Stromal cell of bone marrow (primary cell): ENCODE data around the gene PUS10.
"Not testable (repeated sequence)": the region's sequence is repeated elsewhere in the genome, so short reads cannot be mapped to it uniquely, and the experiment has no call there.

ENCODE experiments used
- DNase-seq: peaks from one replicate; pipeline ENCODE4 v3.0.0-alpha.2; 2012; ENCODE audit warnings: low read depth

PUS10 gene

GRCh38 chr2:61017556-61018317 is at the start of gene PUS10, which contains the start of gene PEX13:
PUS10 (minus strand) TSS chr2:61018255; CDS start chr2:61011890, 6,365 bp downstream.
PEX13 (plus strand) TSS chr2:61017720; CDS start chr2:61017760, 40 bp downstream.
- peak; percentile 49 for DNase-seq

GRCh38 chr2:61065714-61066709 is 48.0 kb upstream of the PUS10 start, which contains the start of gene SANBR:
SANBR (plus strand) TSS chr2:61065871; CDS start chr2:61070351, 4,480 bp downstream.
- DNase-seq: peak; percentile 71

- DNase-seq: no peak
Observed at GRCh38 chr2:61059382-61059781, 41.3 kb upstream of the PUS10 start.

GRCh38 chr2:61057562-61057961 is 39.5 kb upstream of the PUS10 start:
- DNase-seq: no peak

GRCh38 chr2:61055557-61055956 is 37.5 kb upstream of the PUS10 start:
- DNase-seq: no peak

DNA sequence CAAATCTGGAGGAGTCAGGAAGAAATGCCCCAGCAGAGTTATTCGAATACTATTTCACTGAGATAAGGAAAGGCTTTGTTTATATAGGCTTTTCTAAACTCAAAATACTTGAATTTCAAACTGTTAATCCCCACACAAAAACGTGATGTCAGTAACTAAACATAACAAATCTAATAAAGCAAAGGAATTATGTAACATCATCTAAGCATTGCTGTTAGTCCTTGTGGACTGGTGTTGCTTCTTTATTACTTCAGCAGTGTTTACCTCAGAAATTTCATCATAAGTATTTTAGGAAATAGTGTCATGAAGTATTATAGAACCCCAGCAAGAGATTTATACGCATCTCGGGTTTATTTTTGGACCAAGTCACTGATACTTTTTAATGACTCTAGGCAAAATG is 27.9 kb upstream of the PUS10 start:
- no peak for DNase-seq

- no peak for DNase-seq
Observed at GRCh38 chr2:61045226-61045625, 27.2 kb upstream of the PUS10 start.

- DNase-seq: no peak
Observed at GRCh38 chr2:61044636-61045035, 26.6 kb upstream of the PUS10 start.

GRCh38 chr2:61042807-61043206 is 24.8 kb upstream of the PUS10 start:
- no peak for DNase-seq

GRCh38 chr2:61036643-61037042 is 18.6 kb upstream of the PUS10 start:
- DNase-seq: not testable (repeated sequence)

- DNase-seq: not testable (repeated sequence)
Observed at GRCh38 chr2:61034592-61034991, 16.5 kb upstream of the PUS10 start.

DNA sequence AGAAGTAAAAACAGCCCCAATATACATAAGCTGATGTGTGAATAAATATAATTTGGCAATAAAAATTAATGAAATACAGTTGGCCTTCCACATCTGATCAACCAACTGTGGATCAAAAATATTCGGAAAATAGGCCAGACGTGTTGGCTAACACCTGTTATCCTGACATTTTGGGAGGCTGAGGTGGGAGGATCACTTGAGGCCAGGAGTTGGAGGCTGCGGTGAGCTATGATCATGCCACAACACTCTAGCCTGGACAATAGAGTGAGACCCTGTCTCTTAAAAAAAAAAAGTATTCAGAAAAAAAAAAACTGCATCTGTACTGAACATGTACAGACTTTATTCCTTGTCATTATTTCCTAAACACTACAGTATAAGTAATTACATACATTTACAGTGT is 11.5 kb upstream of the PUS10 start:
- DNase-seq: no peak

DNA sequence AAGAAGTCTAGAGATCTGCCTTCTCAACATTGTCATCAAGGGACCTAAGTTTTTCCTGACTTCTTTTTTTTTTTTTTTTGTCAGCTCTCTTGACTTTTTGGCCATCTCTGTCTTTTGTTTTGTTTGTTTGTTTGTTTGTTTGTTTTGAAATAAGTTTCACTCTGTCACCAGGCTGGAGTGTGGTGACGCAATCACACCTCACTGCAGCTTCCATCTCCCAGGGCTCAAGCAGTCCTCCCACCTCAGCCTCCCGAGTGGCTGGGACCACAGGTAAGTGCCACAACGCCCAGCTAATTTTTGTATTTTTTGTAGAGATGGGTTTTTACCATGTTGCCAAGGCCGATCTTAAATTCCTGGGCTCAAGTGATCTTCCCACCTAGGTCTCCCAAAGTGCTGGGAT is 5.6 kb upstream of the PUS10 start:
- no peak for DNase-seq

DNA sequence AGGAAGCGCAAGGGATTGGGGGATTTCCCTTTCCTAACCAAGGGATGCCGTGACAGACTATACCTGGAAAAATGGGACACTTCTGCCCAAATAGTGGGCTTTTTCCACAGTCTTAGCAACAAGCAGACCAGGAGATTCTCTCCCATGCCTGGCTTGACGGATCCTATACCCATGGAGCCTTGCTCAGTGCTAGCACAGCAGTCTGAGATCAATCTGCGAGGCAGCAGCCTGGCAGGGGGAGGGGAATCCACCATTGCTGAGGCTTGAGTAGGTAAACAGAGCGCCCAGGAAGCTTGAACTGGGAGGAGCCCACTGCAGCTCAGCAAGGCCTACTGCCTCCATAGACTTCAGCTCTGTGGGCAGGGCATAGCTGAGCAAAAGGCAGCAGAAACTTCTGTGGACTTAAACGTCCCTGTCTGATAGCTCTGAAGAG is 3.2 kb upstream of the PUS10 start:
- no peak for DNase-seq

GRCh38 chr2:61018798-61019197 is 743 bp upstream of the PUS10 start:
- no peak for DNase-seq

GRCh38 chr2:61018318-61018755 is 282 bp upstream of the PUS10 start:
- no peak for DNase-seq

DNA sequence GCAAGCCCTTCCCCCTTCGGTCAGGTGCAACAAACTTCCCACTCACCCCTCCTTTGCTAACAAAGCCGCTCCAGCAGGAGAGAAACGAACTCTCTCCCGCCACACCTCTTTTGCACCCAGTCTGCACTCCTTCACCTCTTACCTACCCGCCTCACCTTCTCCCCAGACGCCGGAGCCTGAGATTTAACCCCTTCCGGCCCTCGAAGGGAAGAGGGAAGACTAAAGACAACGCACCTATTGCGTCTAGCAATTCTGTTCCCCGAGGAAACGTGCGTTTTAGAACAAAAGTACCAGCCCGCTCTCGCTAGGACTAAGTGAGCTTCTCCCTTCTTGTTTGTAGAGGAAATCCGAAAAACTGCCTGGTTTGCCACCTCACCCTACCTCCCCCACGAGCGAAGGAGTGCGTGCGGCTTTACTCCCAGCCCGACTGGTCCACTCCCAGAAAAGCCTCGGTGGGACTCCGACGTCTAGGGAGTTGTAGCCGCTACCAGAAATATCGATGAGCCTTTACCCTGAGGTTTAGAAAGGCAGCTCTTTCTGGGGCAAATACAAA is 976 bp downstream of the PUS10 start:
- peak; percentile 59 for DNase-seq

DNA sequence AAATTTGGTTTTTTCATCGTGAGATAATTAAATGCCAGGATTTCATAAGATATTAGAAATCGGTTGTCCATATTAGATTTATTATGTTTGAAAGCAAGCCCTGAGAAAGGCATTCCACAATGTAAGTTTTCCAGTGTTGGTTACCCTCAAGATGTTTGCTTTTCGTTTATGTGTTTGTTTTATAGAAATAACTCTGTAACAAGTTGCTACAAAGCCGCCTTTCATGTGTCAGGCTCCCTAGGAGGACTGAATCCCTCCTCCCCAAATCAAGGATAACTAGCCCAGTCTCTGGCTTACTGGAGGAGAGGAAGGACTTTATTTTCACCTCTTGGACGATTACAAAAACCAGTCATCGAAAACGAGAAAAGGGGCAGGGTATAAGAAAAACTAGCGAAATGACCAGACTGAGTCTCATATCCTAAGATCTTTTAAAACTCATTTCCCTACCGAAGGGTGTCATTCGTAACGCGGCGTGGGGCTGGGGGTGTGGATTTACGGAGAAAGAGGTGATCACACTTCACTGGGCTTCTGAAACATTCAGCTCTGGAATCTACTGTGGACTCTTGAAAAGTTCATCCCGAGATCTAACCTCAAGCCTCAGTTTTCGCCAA is 1.6 kb downstream of the PUS10 start:
- no peak for DNase-seq

DNA sequence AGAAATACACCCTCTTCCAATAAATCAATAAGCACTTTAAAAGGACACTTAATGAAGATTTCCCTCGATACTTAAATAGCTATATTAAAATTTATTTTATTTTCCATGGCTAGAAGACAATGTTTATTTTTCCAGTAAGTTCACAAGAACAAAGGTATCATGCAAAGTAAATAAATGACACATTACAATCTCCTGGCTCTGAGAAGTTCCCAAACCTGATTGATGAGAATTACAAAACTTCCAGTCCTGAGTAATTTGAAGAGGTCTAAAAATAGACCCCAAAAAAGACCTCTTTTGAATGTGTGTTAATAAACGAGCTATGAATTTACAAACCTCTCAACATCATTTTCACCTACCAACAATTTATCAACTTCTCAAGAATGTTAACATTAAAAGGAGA is 2.1 kb downstream of the PUS10 start:
- no peak for DNase-seq

GRCh38 chr2:61014763-61015162 is 3.3 kb downstream of the PUS10 start:
- no peak for DNase-seq

DNA sequence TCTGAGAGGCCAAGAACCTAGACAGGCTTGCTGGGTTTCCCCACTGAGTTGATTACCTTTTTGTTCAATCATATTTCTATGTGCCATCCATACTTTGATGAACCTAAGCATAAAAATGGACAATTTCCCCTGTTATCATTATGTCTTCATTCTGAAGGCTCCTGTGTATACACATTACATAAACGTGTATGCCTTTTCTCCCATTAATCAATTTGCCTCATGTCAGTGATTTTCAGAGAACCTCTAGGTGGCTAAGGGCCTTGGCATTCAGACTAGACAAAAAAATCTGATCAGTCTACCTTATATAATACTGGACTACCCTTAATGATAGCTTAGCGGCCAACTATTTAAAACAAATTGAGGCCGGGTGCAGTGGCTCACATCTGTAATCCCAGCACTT is 4.7 kb downstream of the PUS10 start:
- no peak for DNase-seq

DNA sequence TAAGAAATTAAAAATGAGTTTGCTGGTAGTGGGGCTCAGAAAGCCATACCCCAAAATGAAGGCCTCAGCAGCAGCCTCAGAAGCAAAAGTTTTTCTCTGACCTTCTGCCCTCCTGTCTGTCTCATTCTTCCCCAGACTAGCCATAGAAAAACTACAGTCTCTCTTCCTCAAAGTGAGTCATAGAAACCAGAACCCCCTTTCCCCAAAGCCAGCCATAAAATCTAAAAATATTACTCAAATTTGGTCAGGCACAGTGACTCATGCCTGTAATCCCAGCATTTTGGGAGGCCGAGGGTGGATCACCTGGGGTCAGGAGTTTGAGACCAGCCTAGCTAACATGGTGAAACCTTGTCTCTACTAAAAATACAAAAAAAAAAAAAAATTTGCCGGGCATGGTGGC is 5.8 kb downstream of the PUS10 start:
- DNase-seq: peak; percentile 81
